Measurements from ENCODE around the gene RSRC1.

The RSRC1 gene

DNA sequence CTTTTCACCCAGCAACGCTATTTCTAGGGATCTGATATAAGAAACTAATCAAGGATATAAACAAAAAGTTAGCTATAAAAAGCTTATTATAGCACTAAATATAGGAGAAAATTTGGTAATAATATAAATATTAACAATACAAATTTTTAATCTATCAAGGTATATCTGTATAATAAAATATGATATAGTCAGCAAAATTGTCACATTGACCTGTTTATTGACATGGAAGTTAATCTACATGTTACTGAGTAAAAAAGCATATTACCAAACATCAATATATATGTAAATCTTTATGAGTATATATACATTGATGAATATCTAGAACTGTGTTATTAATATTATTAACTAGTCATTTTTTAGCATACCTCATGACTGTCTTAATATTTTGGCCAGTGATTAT is 30.3 kb upstream of the RSRC1 start:
- no peak overlapping the region for H3K9ac ChIP-seq (ENCODE audit: low read depth, low read length, poor library complexity)
- no peak overlapping the region for H3K23ac ChIP-seq (ENCODE audit: low read depth, low read length, poor library complexity)
- H3K4me1 ChIP-seq (ENCODE audit: control insufficient read depth in 2 of 2, insufficient read depth in 1 of 2, low read depth in 1 of 2, low read length in 2 of 2), result no peaks in the 10 kb centered on the region
- H4K8ac ChIP-seq (ENCODE audit: low read depth, low read length), result no peak overlapping the region
- H2BK5ac ChIP-seq (ENCODE audit: low read length), result no peak overlapping the region
- no peak overlapping the region for H3K4me3 ChIP-seq (ENCODE audit: low read length in 2 of 2)
- DNase-seq (ENCODE audit: low spot score), result no peak
- no peak overlapping the region for H3K14ac ChIP-seq (ENCODE audit: low read length)
- H2AK5ac ChIP-seq (ENCODE audit: low read depth, low read length), result no peak overlapping the region
- no peak overlapping the region for H3K4ac ChIP-seq (ENCODE audit: low read length)
- H2AFZ ChIP-seq (ENCODE audit: low read length), result no peak overlapping the region
- no peak overlapping the region for H3K4me2 ChIP-seq (ENCODE audit: insufficient read depth, low read length, poor library complexity, severe bottlenecking)
- H3K18ac ChIP-seq (ENCODE audit: low read length), result no peak overlapping the region
- H3K79me1 ChIP-seq (ENCODE audit: low read depth, low read length), result no peaks in the 10 kb centered on the region
- peaks cover 0 to 4% (median 0%) of the 10 kb centered on the region in 3 experiments for H3K27me3 ChIP-seq (ENCODE audit: control insufficient read depth in 3 of 3, insufficient read depth in 3 of 3, low read depth in 1 of 3, low read length in 3 of 3)
- no peak overlapping the region for H2BK120ac ChIP-seq (ENCODE audit: low read depth, low read length)
- no peak overlapping the region for H2BK15ac ChIP-seq (ENCODE audit: low read length)
- no peak overlapping the region for H2BK12ac ChIP-seq (ENCODE audit: low read length)
- H3K27ac ChIP-seq (replicated peaks; ENCODE audit: low read length), result no peak overlapping the region
- no peaks in the 10 kb centered on the region for H3K9me3 ChIP-seq (replicated peaks in 1 of 2; ENCODE audit: control insufficient read depth in 2 of 2, insufficient read depth in 1 of 2, low read depth in 1 of 2, low read length in 2 of 2)
- no peak overlapping the region for H4K91ac ChIP-seq (ENCODE audit: low read depth, low read length, poor library complexity)
- H3K36me3 ChIP-seq (replicated peaks in 1 of 2; ENCODE audit: control insufficient read depth in 2 of 2, insufficient read depth in 2 of 2, low read length in 2 of 2), result no peaks in the 10 kb centered on the region
- no CpG with 5 or more reads among the region's 1 CpG for WGBS, 2 donors (ENCODE audit: extremely low coverage in 2 of 2, insufficient read length in 2 of 2, insufficient replicate concordance in 1 of 2)

DNA sequence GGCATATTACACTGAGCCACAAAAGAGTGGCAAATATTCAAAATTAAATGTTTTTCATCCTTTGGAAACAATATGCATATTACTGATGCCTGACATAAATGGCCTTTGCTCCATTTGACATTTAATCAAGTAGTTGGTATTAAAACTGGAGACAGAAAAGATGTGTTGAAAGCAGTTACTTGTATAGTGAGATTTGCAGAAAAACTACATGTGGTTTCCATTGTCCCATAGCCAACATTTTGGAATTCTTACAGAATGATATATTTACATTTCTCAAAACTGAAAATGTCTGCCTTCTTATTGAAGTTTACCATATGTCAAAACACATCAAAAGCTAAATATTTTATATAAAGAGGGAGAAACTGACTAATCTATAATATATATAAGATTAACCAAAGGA is 25.2 kb upstream of the RSRC1 start:
- Histone ChIP-seq H2BK120ac (ENCODE audit: low read depth, low read length) (no peak overlapping the region), H3K27me3 (ENCODE audit: control insufficient read depth in 3 of 3, insufficient read depth in 3 of 3, low read depth in 1 of 3, low read length in 3 of 3) (peaks cover 0 to 18% (median 0%) of the 10 kb centered on the region in 3 experiments), H3K4me1 (ENCODE audit: control insufficient read depth in 2 of 2, insufficient read depth in 1 of 2, low read depth in 1 of 2, low read length in 2 of 2) (no peaks in the 10 kb centered on the region), H3K9ac (ENCODE audit: low read depth, low read length, poor library complexity) (no peak overlapping the region), H3K14ac (ENCODE audit: low read length) (no peak overlapping the region), H4K8ac (ENCODE audit: low read depth, low read length) (no peak overlapping the region), H3K9me3 (replicated peaks in 1 of 2; ENCODE audit: control insufficient read depth in 2 of 2, insufficient read depth in 1 of 2, low read depth in 1 of 2, low read length in 2 of 2) (no peaks in the 10 kb centered on the region), H3K4me3 (ENCODE audit: low read length in 2 of 2) (no peak overlapping the region), H3K79me1 (ENCODE audit: low read depth, low read length) (no peaks in the 10 kb centered on the region), H2BK12ac (ENCODE audit: low read length) (no peak overlapping the region), H3K27ac (replicated peaks; ENCODE audit: low read length) (no peak overlapping the region), H3K18ac (ENCODE audit: low read length) (no peak overlapping the region), H2AK5ac (ENCODE audit: low read depth, low read length) (no peak overlapping the region), H2AFZ (ENCODE audit: low read length) (no peak overlapping the region), H3K4ac (ENCODE audit: low read length) (no peak overlapping the region), H2BK15ac (ENCODE audit: low read length) (no peak overlapping the region), H4K91ac (ENCODE audit: low read depth, low read length, poor library complexity) (no peak overlapping the region), H3K23ac (ENCODE audit: low read depth, low read length, poor library complexity) (no peak overlapping the region), H3K36me3 (replicated peaks in 1 of 2; ENCODE audit: control insufficient read depth in 2 of 2, insufficient read depth in 2 of 2, low read length in 2 of 2) (no peaks in the 10 kb centered on the region), H2BK5ac (ENCODE audit: low read length) (no peak overlapping the region), H3K4me2 (ENCODE audit: insufficient read depth, low read length, poor library complexity, severe bottlenecking) (no peak overlapping the region)
- no peak for DNase-seq (ENCODE audit: low spot score)

DNA sequence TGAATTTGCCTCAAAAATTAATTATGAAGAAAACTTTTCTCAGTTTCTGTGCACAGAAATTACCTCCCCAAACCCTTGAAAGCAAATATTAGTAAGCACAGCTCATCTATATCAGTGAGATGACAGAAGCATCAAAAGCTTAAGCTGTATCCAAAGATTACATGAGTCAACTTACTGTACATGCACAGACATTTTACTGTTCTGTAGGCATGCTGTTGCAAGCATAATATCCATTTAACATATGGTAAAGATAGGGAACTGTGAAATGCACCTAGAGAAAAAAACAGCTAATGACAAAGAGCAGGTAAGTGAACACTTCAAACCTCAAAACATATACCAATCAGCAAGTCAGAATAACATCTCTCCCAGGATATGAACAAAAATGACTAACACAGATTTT is 24.5 kb upstream of the RSRC1 start:
- Histone ChIP-seq H3K27me3 (ENCODE audit: control insufficient read depth in 3 of 3, insufficient read depth in 3 of 3, low read depth in 1 of 3, low read length in 3 of 3) (peaks cover 0 to 23% (median 0%) of the 10 kb centered on the region in 3 experiments), H3K9me3 (replicated peaks in 1 of 2; ENCODE audit: control insufficient read depth in 2 of 2, insufficient read depth in 1 of 2, low read depth in 1 of 2, low read length in 2 of 2) (no peaks in the 10 kb centered on the region), H3K23ac (ENCODE audit: low read depth, low read length, poor library complexity) (no peak overlapping the region), H2BK120ac (ENCODE audit: low read depth, low read length) (no peak overlapping the region), H3K4me2 (ENCODE audit: insufficient read depth, low read length, poor library complexity, severe bottlenecking) (no peak overlapping the region), H3K4ac (ENCODE audit: low read length) (no peak overlapping the region), H2BK15ac (ENCODE audit: low read length) (no peak overlapping the region), H3K9ac (ENCODE audit: low read depth, low read length, poor library complexity) (no peak overlapping the region), H3K14ac (ENCODE audit: low read length) (no peak overlapping the region), H2AK5ac (ENCODE audit: low read depth, low read length) (no peak overlapping the region), H2BK5ac (ENCODE audit: low read length) (no peak overlapping the region), H4K8ac (ENCODE audit: low read depth, low read length) (no peak overlapping the region), H3K27ac (replicated peaks; ENCODE audit: low read length) (no peak overlapping the region), H3K4me1 (ENCODE audit: control insufficient read depth in 2 of 2, insufficient read depth in 1 of 2, low read depth in 1 of 2, low read length in 2 of 2) (no peaks in the 10 kb centered on the region), H3K18ac (ENCODE audit: low read length) (no peak overlapping the region), H4K91ac (ENCODE audit: low read depth, low read length, poor library complexity) (no peak overlapping the region), H3K4me3 (ENCODE audit: low read length in 2 of 2) (no peak overlapping the region), H2AFZ (ENCODE audit: low read length) (no peak overlapping the region), H3K79me1 (ENCODE audit: low read depth, low read length) (no peaks in the 10 kb centered on the region), H3K36me3 (replicated peaks in 1 of 2; ENCODE audit: control insufficient read depth in 2 of 2, insufficient read depth in 2 of 2, low read length in 2 of 2) (no peaks in the 10 kb centered on the region), H2BK12ac (ENCODE audit: low read length) (no peak overlapping the region)
- DNase-seq (ENCODE audit: low spot score), result no peak

DNA sequence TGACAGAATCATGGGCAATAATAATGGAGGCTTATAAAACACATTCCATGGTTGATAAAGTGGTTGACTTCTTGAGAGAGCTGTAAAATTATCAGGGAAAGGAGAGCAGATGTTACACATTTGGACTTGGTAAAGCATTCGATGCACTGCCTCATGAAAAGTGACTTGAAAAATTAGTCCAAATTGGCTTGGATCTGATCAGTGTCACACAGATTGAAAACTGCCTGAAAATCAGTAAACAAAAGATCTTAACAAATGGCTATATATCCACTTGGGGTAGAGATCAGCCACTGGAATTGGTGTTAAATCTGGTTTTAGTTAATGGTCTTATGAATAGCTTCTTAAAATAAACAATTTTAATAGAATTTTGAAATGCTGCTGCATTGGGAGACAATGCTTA is 24.0 kb upstream of the RSRC1 start:
- H2AFZ ChIP-seq (ENCODE audit: low read length), result no peak overlapping the region
- H3K18ac ChIP-seq (ENCODE audit: low read length), result no peak overlapping the region
- no peak overlapping the region for H4K8ac ChIP-seq (ENCODE audit: low read depth, low read length)
- no CpG with 5 or more reads among the region's 1 CpG for WGBS, 2 donors (ENCODE audit: extremely low coverage in 2 of 2, insufficient read length in 2 of 2, insufficient replicate concordance in 1 of 2)
- H4K91ac ChIP-seq (ENCODE audit: low read depth, low read length, poor library complexity), result no peak overlapping the region
- H3K23ac ChIP-seq (ENCODE audit: low read depth, low read length, poor library complexity), result no peak overlapping the region
- no peak overlapping the region for H2AK5ac ChIP-seq (ENCODE audit: low read depth, low read length)
- H3K4me2 ChIP-seq (ENCODE audit: insufficient read depth, low read length, poor library complexity, severe bottlenecking), result no peak overlapping the region
- H2BK5ac ChIP-seq (ENCODE audit: low read length), result no peak overlapping the region
- no peak overlapping the region for H3K9ac ChIP-seq (ENCODE audit: low read depth, low read length, poor library complexity)
- no peak overlapping the region for H3K4me3 ChIP-seq (ENCODE audit: low read length in 2 of 2)
- no peak overlapping the region for H3K4ac ChIP-seq (ENCODE audit: low read length)
- H2BK15ac ChIP-seq (ENCODE audit: low read length), result no peak overlapping the region
- no peak overlapping the region for H3K27ac ChIP-seq (replicated peaks; ENCODE audit: low read length)
- no peak overlapping the region for H3K14ac ChIP-seq (ENCODE audit: low read length)
- no peaks in the 10 kb centered on the region for H3K36me3 ChIP-seq (replicated peaks in 1 of 2; ENCODE audit: control insufficient read depth in 2 of 2, insufficient read depth in 2 of 2, low read length in 2 of 2)
- H3K79me1 ChIP-seq (ENCODE audit: low read depth, low read length), result no peaks in the 10 kb centered on the region
- H3K4me1 ChIP-seq (ENCODE audit: control insufficient read depth in 2 of 2, insufficient read depth in 1 of 2, low read depth in 1 of 2, low read length in 2 of 2), result no peaks in the 10 kb centered on the region
- no peak overlapping the region for H2BK120ac ChIP-seq (ENCODE audit: low read depth, low read length)
- peaks cover 0 to 23% (median 0%) of the 10 kb centered on the region in 3 experiments for H3K27me3 ChIP-seq (ENCODE audit: control insufficient read depth in 3 of 3, insufficient read depth in 3 of 3, low read depth in 1 of 3, low read length in 3 of 3)
- DNase-seq (ENCODE audit: low spot score), result no peak
- no peak overlapping the region for H2BK12ac ChIP-seq (ENCODE audit: low read length)
- H3K9me3 ChIP-seq (replicated peaks in 1 of 2; ENCODE audit: control insufficient read depth in 2 of 2, insufficient read depth in 1 of 2, low read depth in 1 of 2, low read length in 2 of 2), result no peaks in the 10 kb centered on the region

Data from neuronal stem cell (in vitro differentiated cells).